ENCODE measurements around the gene NABP2. TPM values are rescaled to one million over a fixed set of nuclear protein-coding genes. Genes with fewer than 3 reads are reported as not detected.

The NABP2 gene
- total RNA-seq (25.9 and 29.2 TPM in 2 replicates), polyA plus RNA-seq (39.7 and 65.5 TPM in 2 replicates), polyA minus RNA-seq (ENCODE audit: low replicate concordance) (25.1 and 42.7 TPM in 2 replicates)
- polyA plus RNA-seq (2012) = 36.4 and 49.3 TPM in 2 replicates

DNA sequence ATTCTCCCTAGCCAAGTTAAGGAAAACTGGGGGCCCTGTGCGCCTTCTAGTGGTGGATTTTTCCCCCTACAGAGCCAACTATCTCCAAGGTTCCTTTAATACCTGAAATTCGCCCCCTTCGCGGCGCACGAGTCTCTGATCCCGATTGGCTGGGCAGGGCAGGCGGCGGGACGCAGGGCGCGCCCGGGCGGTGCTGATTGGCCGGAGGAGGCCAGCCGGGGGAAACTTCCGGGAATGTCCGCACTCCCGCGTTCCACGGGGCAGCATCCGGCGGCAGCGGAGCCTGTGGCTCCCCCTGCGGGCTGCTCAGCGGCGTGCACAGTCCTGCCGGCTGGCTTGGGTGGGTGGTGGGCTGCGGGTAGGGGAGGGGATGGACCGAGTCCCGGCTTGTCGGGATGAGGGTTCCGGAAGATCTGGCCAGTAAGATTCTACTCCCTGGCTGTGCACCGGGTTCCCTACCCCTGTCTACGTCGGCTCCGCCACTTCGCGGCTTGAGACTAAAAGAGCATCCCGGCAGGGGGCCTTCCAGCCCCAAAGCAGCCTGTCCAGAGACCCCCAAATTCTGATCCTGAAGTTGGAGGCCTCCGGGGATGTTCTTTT lies at the start of gene NABP2:
TSS of gene NABP2 (plus strand) at position 241 of the 600 bp plus-strand sequence. CDS start 515 bp downstream, outside the sequence.
- Histone ChIP-seq H3K27ac (ENCODE audit: insufficient read depth, low read length) (peak within 1 kb of the TSS; percentile 68), H3K27me3 (ENCODE audit: control insufficient read depth, insufficient read depth, low read length) (no peaks in the 10 kb centered on the region), H3K9me3 (ENCODE audit: control insufficient read depth, insufficient read depth, low read depth, low read length) (no peaks in the 10 kb centered on the region), H3K79me2 (ENCODE audit: control insufficient read depth, insufficient read depth, low read length) (peaks cover 16% of the 10 kb centered on the region), H3K9ac (ENCODE audit: insufficient read depth, low read length) (peak within 1 kb of the TSS; percentile 71), H4K20me1 (ENCODE audit: control insufficient read depth, extremely low read depth, insufficient read depth, low read length) (no peaks in the 10 kb centered on the region), H3K4me3 (replicated peaks in 1 of 4; ENCODE audit: control extremely low read depth in 1 of 4, insufficient read depth in 1 of 4, low read depth in 3 of 4, low read length in 4 of 4) (peak within 1 kb of the TSS; percentile 75 to 82 (median 78)), H3K4me1 (ENCODE audit: control insufficient read depth, extremely low read depth, insufficient read depth, low read length) (peaks cover 19% of the 10 kb centered on the region), H3K36me3 (ENCODE audit: control insufficient read depth, insufficient read depth, low read length) (peaks cover 3% of the 10 kb centered on the region), H2AFZ (ENCODE audit: low read length) (peak within 1 kb of the TSS; percentile 85), H3K4me2 (ENCODE audit: extremely low read depth, insufficient read depth, low read length) (peak within 1 kb of the TSS; percentile 88)
- peak; percentile 96 for DNase-seq (ENCODE audit: low read depth in 2 of 2)
- TF ChIP-seq, protein P1, sequence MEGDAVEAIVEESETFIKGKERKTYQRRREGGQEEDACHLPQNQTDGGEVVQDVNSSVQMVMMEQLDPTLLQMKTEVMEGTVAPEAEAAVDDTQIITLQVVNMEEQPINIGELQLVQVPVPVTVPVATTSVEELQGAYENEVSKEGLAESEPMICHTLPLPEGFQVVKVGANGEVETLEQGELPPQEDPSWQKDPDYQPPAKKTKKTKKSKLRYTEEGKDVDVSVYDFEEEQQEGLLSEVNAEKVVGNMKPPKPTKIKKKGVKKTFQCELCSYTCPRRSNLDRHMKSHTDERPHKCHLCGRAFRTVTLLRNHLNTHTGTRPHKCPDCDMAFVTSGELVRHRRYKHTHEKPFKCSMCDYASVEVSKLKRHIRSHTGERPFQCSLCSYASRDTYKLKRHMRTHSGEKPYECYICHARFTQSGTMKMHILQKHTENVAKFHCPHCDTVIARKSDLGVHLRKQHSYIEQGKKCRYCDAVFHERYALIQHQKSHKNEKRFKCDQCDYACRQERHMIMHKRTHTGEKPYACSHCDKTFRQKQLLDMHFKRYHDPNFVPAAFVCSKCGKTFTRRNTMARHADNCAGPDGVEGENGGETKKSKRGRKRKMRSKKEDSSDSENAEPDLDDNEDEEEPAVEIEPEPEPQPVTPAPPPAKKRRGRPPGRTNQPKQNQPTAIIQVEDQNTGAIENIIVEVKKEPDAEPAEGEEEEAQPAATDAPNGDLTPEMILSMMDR (conservative IDR thresholded peaks at IDR 0.05 in 1 of 2, IDR thresholded peaks at IDR 0.05 in 1 of 2; ENCODE audit: low read depth in 1 of 2, low read length in 2 of 2) = peak; percentile 70 to 87
- TF ChIP-seq EZH2 (IDR thresholded peaks at IDR 0.05; ENCODE audit: low read length, missing control alignments) = no peak

DNA sequence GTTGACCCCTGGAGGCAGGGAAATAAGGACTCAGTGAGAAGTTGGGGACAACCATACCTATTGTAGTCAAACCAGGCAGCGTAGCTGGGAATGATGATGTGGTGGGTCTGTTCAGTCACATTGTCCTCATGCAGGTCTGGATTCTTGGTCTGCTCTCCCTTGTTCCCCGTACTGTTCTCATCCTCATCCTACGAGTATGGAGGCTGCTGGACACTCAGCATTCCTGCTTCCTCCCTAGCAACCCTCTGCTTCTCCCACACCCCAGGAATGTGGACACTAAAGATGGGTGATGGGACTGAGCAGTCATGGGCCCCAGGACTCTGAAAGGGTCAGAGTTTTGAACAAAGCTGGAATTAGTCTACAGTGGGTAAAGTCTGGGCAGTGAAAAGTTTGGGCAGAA lies 45.8 kb upstream of the NABP2 start:
- H3K27ac ChIP-seq (ENCODE audit: insufficient read depth, low read length) = no peak overlapping the region
- H4K20me1 ChIP-seq (ENCODE audit: control insufficient read depth, extremely low read depth, insufficient read depth, low read length) = no peaks in the 10 kb centered on the region
- no peak overlapping the region for H2AFZ ChIP-seq (ENCODE audit: low read length)
- no peaks in the 10 kb centered on the region for H3K79me2 ChIP-seq (ENCODE audit: control insufficient read depth, insufficient read depth, low read length)
- no peak for TF ChIP-seq EZH2 (IDR thresholded peaks at IDR 0.05; ENCODE audit: low read length, missing control alignments)
- TF ChIP-seq, protein P1 (conservative IDR thresholded peaks at IDR 0.05 in 1 of 2, IDR thresholded peaks at IDR 0.05 in 1 of 2; ENCODE audit: low read depth in 1 of 2, low read length in 2 of 2) = no peak
- peaks cover 19% of the 10 kb centered on the region for H3K36me3 ChIP-seq (ENCODE audit: control insufficient read depth, insufficient read depth, low read length)
- no peak overlapping the region for H3K4me3 ChIP-seq (replicated peaks in 1 of 4; ENCODE audit: control extremely low read depth in 1 of 4, insufficient read depth in 1 of 4, low read depth in 3 of 4, low read length in 4 of 4)
- no peak for DNase-seq (ENCODE audit: low read depth in 2 of 2)
- H3K4me2 ChIP-seq (ENCODE audit: extremely low read depth, insufficient read depth, low read length) = no peak overlapping the region
- H3K27me3 ChIP-seq (ENCODE audit: control insufficient read depth, insufficient read depth, low read length) = no peaks in the 10 kb centered on the region
- H3K9ac ChIP-seq (ENCODE audit: insufficient read depth, low read length) = no peak overlapping the region
- H3K9me3 ChIP-seq (ENCODE audit: control insufficient read depth, insufficient read depth, low read depth, low read length) = no peaks in the 10 kb centered on the region
- H3K4me1 ChIP-seq (ENCODE audit: control insufficient read depth, extremely low read depth, insufficient read depth, low read length) = no peaks in the 10 kb centered on the region

DNA sequence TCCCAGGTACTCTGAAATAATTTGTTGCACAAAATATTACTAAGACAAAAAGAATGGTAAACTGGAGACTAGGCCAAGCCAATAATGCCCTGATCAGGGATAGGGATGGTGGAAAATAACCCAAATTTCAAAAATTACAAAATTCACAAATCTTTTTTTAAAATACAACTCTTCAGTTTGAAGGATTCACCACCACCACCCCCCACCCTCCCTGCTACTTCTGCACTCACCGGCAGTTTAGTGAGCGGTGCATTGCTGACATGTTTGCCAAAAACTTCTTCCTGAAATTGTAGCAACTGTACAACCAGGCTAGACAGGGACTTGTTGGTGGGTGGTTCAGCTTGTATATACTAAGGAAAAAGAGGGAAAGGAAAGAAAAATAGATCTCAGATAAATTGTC lies 37.2 kb upstream of the NABP2 start:
- TF ChIP-seq, protein P1 (conservative IDR thresholded peaks at IDR 0.05 in 1 of 2, IDR thresholded peaks at IDR 0.05 in 1 of 2; ENCODE audit: low read depth in 1 of 2, low read length in 2 of 2) = no peak
- TF ChIP-seq EZH2 (IDR thresholded peaks at IDR 0.05; ENCODE audit: low read length, missing control alignments) = no peak
- H2AFZ ChIP-seq (ENCODE audit: low read length) = no peak overlapping the region
- peaks cover 4% of the 10 kb centered on the region for H3K36me3 ChIP-seq (ENCODE audit: control insufficient read depth, insufficient read depth, low read length)
- no peaks in the 10 kb centered on the region for H4K20me1 ChIP-seq (ENCODE audit: control insufficient read depth, extremely low read depth, insufficient read depth, low read length)
- no peaks in the 10 kb centered on the region for H3K9me3 ChIP-seq (ENCODE audit: control insufficient read depth, insufficient read depth, low read depth, low read length)
- peaks cover 3% of the 10 kb centered on the region for H3K4me1 ChIP-seq (ENCODE audit: control insufficient read depth, extremely low read depth, insufficient read depth, low read length)
- no peak overlapping the region for H3K27ac ChIP-seq (ENCODE audit: insufficient read depth, low read length)
- H3K79me2 ChIP-seq (ENCODE audit: control insufficient read depth, insufficient read depth, low read length) = peaks cover 31% of the 10 kb centered on the region
- peak overlapping the region in 1 of 4 experiments; percentile 89 for H3K4me3 ChIP-seq (replicated peaks in 1 of 4; ENCODE audit: control extremely low read depth in 1 of 4, insufficient read depth in 1 of 4, low read depth in 3 of 4, low read length in 4 of 4)
- H3K9ac ChIP-seq (ENCODE audit: insufficient read depth, low read length) = no peak overlapping the region
- H3K4me2 ChIP-seq (ENCODE audit: extremely low read depth, insufficient read depth, low read length) = peak overlapping the region; percentile 80
- no peaks in the 10 kb centered on the region for H3K27me3 ChIP-seq (ENCODE audit: control insufficient read depth, insufficient read depth, low read length)
- no peak for DNase-seq (ENCODE audit: low read depth in 2 of 2)
